HepG2 (cell line): ENCODE measurements around the gene AASDHPPT. TPM values are rescaled to one million over a fixed set of nuclear protein-coding genes. Genes with fewer than 3 reads are reported as not detected.

ENCODE experiments used
- ATAC-seq: fragments of 200-7000 bp; cut with Tn5 transposase; 3 replicates; pipeline ENCODE4 v1.9.1; 2020; ENCODE audit warnings: mild to moderate bottlenecking, moderate library complexity
- BruUV-seq: library from RNA; stranded (reverse); fragments of 400-500 nt; replicated peaks from 2 replicates; lab custom pipeline; 2021; lab: Mats Ljungman, UMichigan
- CTCF ChIA-PET: fragments of 300-600 bp; formaldehyde crosslinking; extraction: SDS; loops from one replicate; lab custom pipeline; 2021; ENCODE audit warnings: low total read pairs, inconsistent platforms, low intra/inter-chr PET ratio; lab: Yijun Ruan, JAX
- POLR2A ChIA-PET: fragments of 350-600 bp; sonication (Branson Sonifier 250); formaldehyde crosslinking; loops from one replicate; lab custom pipeline; 2020; ENCODE audit warnings: antibody characterized with exemption, inconsistent platforms; lab: Yijun Ruan, JAX
- DNase-seq: peaks from one replicate; pipeline ENCODE4 v3.0.0-alpha.2; 2015; ENCODE audit warnings: low spot score
- FAIRE-seq: peaks from 3 replicates; lab custom pipeline; 2011; peaks lifted over from hg19 to GRCh38; lab: Jason Lieb, UNC
- H2AFZ ChIP-seq: one replicate; pipeline ENCODE4 v1.6.1; 2011; ENCODE audit warnings: low read length, inconsistent platforms
- H3K27ac ChIP-seq: fragments of 300-600 bp; 3 replicates; pipeline ENCODE4 v1.8.0; 2011; ENCODE audit warnings: mixed run types, mild to moderate bottlenecking, mixed read lengths, low read length, inconsistent platforms; ENCODE audit not compliant: insufficient read depth; ENCODE audit errors: extremely low read length
- H3K27me3 ChIP-seq, 2 experiments: fragments of 200-600 bp in 1 of 2; 2 replicates in 1 of 2; 3 replicates in 1 of 2; pipeline versions ENCODE4 v1.6.0 to v1.8.0; 2011; ENCODE audit warnings: low read length in 2 of 2, mild to moderate bottlenecking in 2 of 2, moderate library complexity in 2 of 2, inconsistent platforms in 1 of 2; ENCODE audit not compliant: insufficient read depth in 2 of 2, control insufficient read depth in 1 of 2
- H3K36me3 ChIP-seq, 2 experiments: fragments of 200-600 bp in 1 of 2; replicated peaks in 1 of 2; 2 replicates in 1 of 2; 3 replicates in 1 of 2; pipeline versions ENCODE4 v1.5.1 to v1.8.0; 2011; ENCODE audit warnings: low read length in 2 of 2, inconsistent platforms in 1 of 2; ENCODE audit not compliant: insufficient read depth in 2 of 2, control insufficient read depth in 1 of 2
- H3K4me1 ChIP-seq: 2 replicates; pipeline ENCODE4 v1.5.1; 2012; ENCODE audit warnings: low read length, inconsistent platforms; ENCODE audit not compliant: insufficient read depth
- H3K4me2 ChIP-seq: 2 replicates; pipeline ENCODE4 v1.6.0; 2011; ENCODE audit warnings: low read depth, low read length, inconsistent platforms
- H3K4me3 ChIP-seq, 3 experiments: fragments of 200-600 bp in 1 of 3; sonication (generic), shearing (Covaris generic) in 1 of 3; replicated peaks in 1 of 3; 2 replicates each; pipeline ENCODE4 v1.5.1; 2011 to 2016; ENCODE audit warnings: low read length in 3 of 3, inconsistent platforms in 2 of 3, low read depth in 2 of 3, mild to moderate bottlenecking in 2 of 3, control low read depth in 1 of 3, mixed read lengths in 1 of 3; ENCODE audit not compliant: insufficient read depth in 1 of 3
- H3K79me2 ChIP-seq: one replicate; pipeline ENCODE4 v1.6.1; 2011; ENCODE audit warnings: low read length, inconsistent platforms; ENCODE audit not compliant: insufficient read depth
- H3K9ac ChIP-seq: 2 replicates; pipeline ENCODE4 v1.6.0; 2011; ENCODE audit warnings: mild to moderate bottlenecking, low read depth, low read length, inconsistent platforms; ENCODE audit not compliant: insufficient read depth
- H3K9me3 ChIP-seq: 2 replicates; pipeline ENCODE4 v1.5.1; 2012; ENCODE audit warnings: mild to moderate bottlenecking, low read length
- H4K20me1 ChIP-seq: 2 replicates; pipeline ENCODE4 v1.6.0; 2011; ENCODE audit warnings: inconsistent platforms, mild to moderate bottlenecking, low read length, moderate library complexity; ENCODE audit not compliant: insufficient read depth
- DMTF1 ChIP-seq: sonication (generic); formaldehyde crosslinking; IDR thresholded peaks from 2 replicates; pipeline ENCODE4 v1.4.0; 2020; ENCODE audit warnings: mild to moderate bottlenecking, missing genetic modification reagents
- KLF16 ChIP-seq, 2 experiments: sonication (generic) in 1 of 2; formaldehyde crosslinking in 1 of 2; IDR thresholded peaks; 2 replicates each; pipeline versions ENCODE4 v1.6.1 to v1.8.0; 2016 to 2023; ENCODE audit warnings: missing genetic modification reagents in 2 of 2, missing compliant biosample characterization in 1 of 2
- MAZ ChIP-seq, 2 experiments: sonication (generic) in 1 of 2; formaldehyde crosslinking in 1 of 2; IDR thresholded peaks; 2 replicates each; pipeline versions ENCODE4 v1.5.0 to v1.6.1; 2012 to 2020; ENCODE audit warnings: low read depth in 2 of 2, mild to moderate bottlenecking in 2 of 2, borderline replicate concordance in 1 of 2, improper control_type of control experiment in 1 of 2, low read length in 1 of 2, missing genetic modification reagents in 1 of 2, moderate library complexity in 1 of 2
- MBD4 ChIP-seq: IDR thresholded peaks from 2 replicates; pipeline ENCODE4 v1.6.1; 2012; ENCODE audit warnings: low read length, inconsistent platforms, borderline replicate concordance
- MTF2 ChIP-seq: sonication (generic); formaldehyde crosslinking; IDR thresholded peaks from 2 replicates; pipeline ENCODE4 v1.5.0; 2020; ENCODE audit warnings: missing genetic modification reagents, borderline replicate concordance
- WIZ ChIP-seq: sonication (generic); formaldehyde crosslinking; IDR thresholded peaks from 2 replicates; pipeline ENCODE4 v1.5.1; 2020; ENCODE audit warnings: mild to moderate bottlenecking, missing genetic modification reagents
- ZNF253 ChIP-seq: sonication (generic); formaldehyde crosslinking; IDR thresholded peaks from 2 replicates; pipeline ENCODE4 v1.8.0; 2022; ENCODE audit warnings: mild to moderate bottlenecking, missing genetic modification reagents, borderline replicate concordance
- ZNF263 ChIP-seq: sonication (generic); formaldehyde crosslinking; IDR thresholded peaks from 2 replicates; pipeline ENCODE4 v1.4.0; 2020; ENCODE audit warnings: missing genetic modification reagents
- ZNF652 ChIP-seq: IDR thresholded peaks from 2 replicates; pipeline ENCODE4 v1.6.1; 2016; ENCODE audit warnings: low read depth, borderline replicate concordance
- ZNF737 ChIP-seq: sonication (generic); formaldehyde crosslinking; IDR thresholded peaks from 2 replicates; pipeline ENCODE4 v1.5.0; 2020; ENCODE audit warnings: missing genetic modification reagents, mild to moderate bottlenecking, borderline replicate concordance
- WGBS: methylation state at CpG from one replicate; pipeline ENCODE4 v1.1.6; 2017; ENCODE audit warnings: low lambda C conversion rate; 5-methylcytosine and 5-hydroxymethylcytosine counted together
- in situ Hi-C: cut with HindIII; loops from 2 replicates; pipeline ENCODE4 v1.10.0; 2017; ENCODE audit warnings: low pct_unique_long_range_greater_than_20kb; ENCODE audit not compliant: extremely low pct_ligation_motif_present
- intact Hi-C: fragments of 100-400 bp; cut with micrococcal nuclease; formaldehyde crosslinking; loops from one replicate; pipeline ENCODE4 v1.10.0; 2022; ENCODE audit not compliant: unreplicated experiment
- polyA plus RNA-seq, 8 experiments: library from polyadenylated mRNA; depleted of rRNA in 3 of 8; stranded (reverse) in 7 of 8; unstranded in 1 of 8; fragments of >200 nt; fragmentation: Illumina TruSeq in 4 of 8; extraction: Trizol in 4 of 8; gene quantifications; 2 replicates each; pipeline versions ENCODE4 v1.2.1 to v1.2.3, GENCODE V29; 2011 to 2016; ENCODE audit warnings: low read depth in 4 of 8, missing spikeins in 1 of 8, mixed read lengths in 1 of 8; ENCODE audit not compliant: insufficient read depth in 1 of 8
- total RNA-seq, 5 experiments: library from RNA; depleted of rRNA; stranded (reverse); fragments of >200 nt; fragmentation: Illumina TruSeq; extraction: Trizol; gene quantifications; 2 replicates each; pipeline ENCODE4 v1.2.3, GENCODE V29; 2016; ENCODE audit warnings: low read depth in 1 of 5

Gene AASDHPPT
- total and polyA plus RNA-seq, 2 of the 13 experiments (the other 11 are each of a cell fraction or from before 2014, with no cell fraction given): 20.2 to 43.7 TPM

DNA sequence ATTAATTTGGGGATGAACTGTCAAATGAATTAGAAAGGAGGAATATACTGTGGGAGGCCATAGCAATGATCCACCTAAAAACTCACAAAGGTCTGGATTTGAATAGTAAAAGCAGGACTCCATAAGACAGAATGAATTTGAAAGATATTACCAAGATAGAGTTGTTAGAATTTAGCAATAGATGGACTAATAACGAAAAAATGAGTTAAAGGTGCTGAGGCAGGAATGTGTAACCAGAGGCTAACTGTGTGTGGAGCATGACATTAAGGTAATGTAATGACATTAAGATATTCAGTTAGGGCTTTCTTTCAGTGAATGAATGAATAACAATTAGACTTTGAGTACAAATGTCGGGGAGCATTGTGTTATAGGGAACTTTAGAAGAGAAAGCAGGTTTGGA lies 51.3 kb downstream of the AASDHPPT start:
- ATAC-seq (no peak), DNase-seq (no peak), FAIRE-seq (no peak)
- no peaks in the 10 kb centered on the region for H3K4me1 ChIP-seq
- no peak overlapping the region for H3K27ac ChIP-seq
- H3K27me3 ChIP-seq: no peaks in the 10 kb centered on the region
- no peaks in the 10 kb centered on the region for H3K9me3 ChIP-seq
- POLR2A ChIA-PET: no interaction called here
- no peaks in the 10 kb centered on the region for H4K20me1 ChIP-seq
- H3K4me3 ChIP-seq: no peak overlapping the region
- in situ Hi-C loops: no loop called here
- no peak overlapping the region for H3K9ac ChIP-seq
- no peak for TF ChIP-seq MTF2 (CRISPR knock-in tag)
- TF ChIP-seq KLF16 (CRISPR knock-in tag; IDR thresholded peaks at IDR 0.05): no peak
- no peak for TF ChIP-seq ZNF652 (CRISPR knock-in tag)
- no peak for TF ChIP-seq DMTF1
- TF ChIP-seq MBD4: no peak
- no peak for TF ChIP-seq MAZ (IDR thresholded peaks at IDR 0.05; ENCODE audit: borderline replicate concordance, low read depth, low read length)
- no peak for TF ChIP-seq MAZ (CRISPR knock-in tag; IDR thresholded peaks at IDR 0.05; ENCODE audit: low read depth)
- no peak for TF ChIP-seq ZNF737
- TF ChIP-seq WIZ: no peak
- TF ChIP-seq ZNF263 (CRISPR knock-in tag): no peak
- no peak for TF ChIP-seq ZNF253
- no peaks in the 10 kb centered on the region for H3K79me2 ChIP-seq
- no peak overlapping the region for H3K4me2 ChIP-seq
- intact Hi-C loops: no loop called here
- WGBS: 2% methylated on average over 2 of the region's 2 CpGs
- H2AFZ ChIP-seq: no peak overlapping the region
- H3K36me3 ChIP-seq: no peaks in the 10 kb centered on the region
- CTCF ChIA-PET: no interaction called here
- no TSS peak for BruUV-seq
